ENCODE results near the gene HTRA3. TPM values are rescaled to one million over a fixed set of nuclear protein-coding genes. Genes with fewer than 3 reads are reported as not detected.
A peak's percentile ranks its signal among the peaks of the same experiment; 100 is the strongest.

The HTRA3 gene
- total RNA-seq, 4 donors from 2014 or later: 4.0 to 18.2 (median 11.4) TPM

DNA sequence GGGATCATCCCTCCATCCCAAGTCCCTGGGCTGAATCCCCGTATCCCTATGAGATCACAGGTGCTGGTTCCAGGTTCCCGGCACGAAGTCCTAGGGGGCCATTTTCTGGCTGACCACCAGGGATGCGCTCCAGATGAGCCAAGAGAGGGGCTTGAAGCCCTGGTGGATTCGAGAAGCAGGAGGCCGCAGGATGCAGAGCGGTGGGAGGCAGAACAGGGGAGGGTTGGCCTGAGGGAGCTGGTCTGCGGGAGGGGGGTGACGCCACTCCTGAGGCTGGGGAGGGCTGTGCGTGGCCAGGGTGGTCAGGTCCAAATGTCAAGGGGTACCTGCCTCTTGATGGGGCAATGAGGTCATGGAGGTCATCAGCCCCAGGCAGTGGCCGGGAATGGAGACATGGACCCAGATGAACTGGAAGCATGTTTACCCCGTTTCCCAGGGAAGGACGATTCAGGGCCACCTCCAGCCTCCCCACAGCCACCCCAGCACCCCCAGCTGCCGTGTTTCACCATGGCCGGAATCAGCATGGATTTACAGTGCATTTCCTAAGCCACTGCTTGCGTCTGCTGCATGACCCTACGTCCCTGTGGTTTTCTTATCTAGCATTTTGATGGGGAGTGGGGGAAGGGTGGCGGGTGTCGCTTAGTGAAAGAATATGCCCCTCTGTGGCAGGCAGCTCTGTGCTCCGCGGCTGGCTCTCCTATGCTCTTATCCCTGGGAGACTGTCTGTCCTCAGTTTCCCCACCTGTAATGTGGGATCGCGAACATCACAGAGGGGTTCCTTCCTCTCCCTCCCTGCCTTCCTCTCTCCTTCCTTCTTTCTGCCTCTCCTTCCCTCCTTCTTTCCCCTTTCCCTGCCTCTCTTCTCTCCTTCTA lies 17.0 kb upstream of the HTRA3 start:
- WGBS, 2 donors: 88 to 89% methylated on average over 23 of the region's 23 CpGs
- TF ChIP-seq, protein P1, sequence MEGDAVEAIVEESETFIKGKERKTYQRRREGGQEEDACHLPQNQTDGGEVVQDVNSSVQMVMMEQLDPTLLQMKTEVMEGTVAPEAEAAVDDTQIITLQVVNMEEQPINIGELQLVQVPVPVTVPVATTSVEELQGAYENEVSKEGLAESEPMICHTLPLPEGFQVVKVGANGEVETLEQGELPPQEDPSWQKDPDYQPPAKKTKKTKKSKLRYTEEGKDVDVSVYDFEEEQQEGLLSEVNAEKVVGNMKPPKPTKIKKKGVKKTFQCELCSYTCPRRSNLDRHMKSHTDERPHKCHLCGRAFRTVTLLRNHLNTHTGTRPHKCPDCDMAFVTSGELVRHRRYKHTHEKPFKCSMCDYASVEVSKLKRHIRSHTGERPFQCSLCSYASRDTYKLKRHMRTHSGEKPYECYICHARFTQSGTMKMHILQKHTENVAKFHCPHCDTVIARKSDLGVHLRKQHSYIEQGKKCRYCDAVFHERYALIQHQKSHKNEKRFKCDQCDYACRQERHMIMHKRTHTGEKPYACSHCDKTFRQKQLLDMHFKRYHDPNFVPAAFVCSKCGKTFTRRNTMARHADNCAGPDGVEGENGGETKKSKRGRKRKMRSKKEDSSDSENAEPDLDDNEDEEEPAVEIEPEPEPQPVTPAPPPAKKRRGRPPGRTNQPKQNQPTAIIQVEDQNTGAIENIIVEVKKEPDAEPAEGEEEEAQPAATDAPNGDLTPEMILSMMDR (IDR thresholded peaks at IDR 0.05): no peak
- TF ChIP-seq POLR2A (IDR thresholded peaks at IDR 0.05): no peak
- no peak overlapping the region for H3K4me3 ChIP-seq (ENCODE audit: low read depth, poor library complexity, severe bottlenecking)
- no peak for DNase-seq (ENCODE audit: low spot score in 2 of 2)
- intact Hi-C loops (cut with DNase I; ENCODE audit: low total_unique reads): no loop called here

- no peak for DNase-seq (ENCODE audit: low spot score in 2 of 2)
- WGBS, 2 donors: 29 to 40% methylated on average over 6 of the region's 6 CpGs
- no peak overlapping the region for H3K4me3 ChIP-seq (ENCODE audit: low read depth, poor library complexity, severe bottlenecking)
- TF ChIP-seq, protein P1 (IDR thresholded peaks at IDR 0.05): no peak
- no peak for TF ChIP-seq POLR2A (IDR thresholded peaks at IDR 0.05)
- intact Hi-C loops (cut with DNase I; ENCODE audit: low total_unique reads): no loop called here
These were observed 15.5 kb upstream of the HTRA3 start for GRCh38 chr4:8254076-8254475.

DNA sequence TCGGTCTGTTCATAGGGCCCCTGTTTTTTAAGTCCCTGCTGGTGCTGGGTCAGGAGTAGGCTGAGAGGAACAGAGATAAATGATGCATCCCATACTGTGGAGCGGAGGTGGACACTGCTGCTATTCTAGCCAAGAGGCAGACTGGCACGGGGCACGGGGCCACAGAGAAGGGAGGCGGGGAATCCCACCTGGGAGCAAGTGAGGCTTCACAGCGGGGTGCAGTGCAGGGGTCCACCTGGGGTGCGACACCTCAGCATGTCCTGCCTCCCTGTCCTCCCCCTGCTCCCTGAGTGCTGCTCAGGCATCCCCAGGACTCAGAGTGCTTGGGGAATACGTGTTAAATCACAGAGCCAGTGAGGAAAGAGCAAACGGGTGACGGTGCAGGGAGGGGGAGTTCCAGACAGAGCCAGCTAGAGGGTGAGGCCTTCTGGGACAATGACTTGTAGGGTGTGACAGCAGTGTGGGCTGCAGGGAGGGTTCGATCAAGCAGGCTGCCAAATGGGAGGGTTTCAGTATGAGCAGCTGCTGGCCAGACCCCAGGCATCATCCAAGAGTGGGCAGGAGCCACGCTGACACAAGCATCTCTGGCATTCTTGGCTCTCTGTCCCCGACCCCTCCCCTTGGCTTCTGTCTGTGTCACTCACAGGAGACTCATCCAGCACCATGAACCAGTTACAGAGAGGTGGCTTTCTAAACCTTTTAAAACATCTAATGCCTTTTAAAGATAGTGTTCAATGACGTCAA lies 13.7 kb upstream of the HTRA3 start:
- TF ChIP-seq, protein P1 (IDR thresholded peaks at IDR 0.05): no peak
- no peak for TF ChIP-seq POLR2A (IDR thresholded peaks at IDR 0.05)
- intact Hi-C loops (cut with DNase I; ENCODE audit: low total_unique reads): no loop called here
- 31 to 43% methylated on average over 14 of the region's 14 CpGs for WGBS, 2 donors
- DNase-seq (ENCODE audit: low spot score in 2 of 2): peak; percentile 87 to 96
- H3K4me3 ChIP-seq (ENCODE audit: low read depth, poor library complexity, severe bottlenecking): no peak overlapping the region

GRCh38 chr4:8257854-8258253 lies 11.7 kb upstream of the HTRA3 start:
- 64 to 71% methylated on average over 4 of the region's 4 CpGs for WGBS, 2 donors
- TF ChIP-seq, protein P1 (IDR thresholded peaks at IDR 0.05): no peak
- TF ChIP-seq POLR2A (IDR thresholded peaks at IDR 0.05): no peak
- intact Hi-C loops (cut with DNase I; ENCODE audit: low total_unique reads): no loop called here
- no peak overlapping the region for H3K4me3 ChIP-seq (ENCODE audit: low read depth, poor library complexity, severe bottlenecking)
- DNase-seq (ENCODE audit: low spot score in 2 of 2): no peak

DNA sequence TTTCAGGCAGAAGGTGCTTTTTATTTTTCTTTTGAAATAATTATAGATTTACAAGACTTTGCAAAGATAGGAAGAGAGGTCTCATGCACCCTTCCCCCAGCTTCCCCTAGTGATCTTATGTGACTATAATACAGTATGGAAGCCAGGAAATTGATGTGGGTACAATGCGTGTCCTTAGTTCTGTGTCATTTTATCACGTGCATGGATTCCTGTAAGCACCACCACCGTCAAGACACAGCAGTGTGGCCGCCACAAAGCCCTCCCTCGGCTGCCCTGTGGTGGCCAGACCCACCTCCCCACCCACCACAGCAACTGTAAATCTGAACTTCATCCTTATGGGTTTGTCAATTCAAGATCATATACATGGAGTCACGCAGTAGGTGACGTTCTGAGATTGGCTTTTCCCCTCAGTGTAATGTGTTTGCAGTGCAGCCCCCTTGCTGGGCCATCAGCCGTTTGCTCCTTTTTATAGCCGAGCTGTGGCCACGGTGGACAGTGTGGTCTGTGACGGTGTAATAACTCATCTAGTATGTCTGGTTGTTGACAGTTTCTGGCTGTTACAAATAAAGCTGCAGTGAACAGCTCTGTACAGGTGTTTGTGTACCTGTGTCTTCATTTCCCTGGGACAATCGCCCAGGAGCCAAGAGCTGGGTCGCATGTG lies 10.9 kb upstream of the HTRA3 start:
- WGBS, 2 donors: 71 to 75% methylated on average over 13 of the region's 13 CpGs
- H3K4me3 ChIP-seq (ENCODE audit: low read depth, poor library complexity, severe bottlenecking): no peak overlapping the region
- TF ChIP-seq, protein P1 (IDR thresholded peaks at IDR 0.05): no peak
- no peak for TF ChIP-seq POLR2A (IDR thresholded peaks at IDR 0.05)
- intact Hi-C loops (cut with DNase I; ENCODE audit: low total_unique reads): no loop called here
- DNase-seq (ENCODE audit: low spot score in 2 of 2): no peak

Measured in lower leg skin (tissue), 4 donors.